ENCODE results near the gene ARPC2. TPM values are rescaled to one million over a fixed set of nuclear protein-coding genes. Genes with fewer than 3 reads are reported as not detected.

Gene ARPC2
- total RNA-seq, 1 experiment from 2014 or later, result 187 TPM

GRCh38 chr2:218218268-218219185 is 1.5 kb downstream of the ARPC2 start:
- peaks cover 0 to 11% of the 10 kb centered on the region in 2 experiments; a peak in 2 of 4 replicates for H3K36me3 ChIP-seq (ENCODE audit: control insufficient read depth in 1 of 2, insufficient read depth in 2 of 2, low read length in 2 of 2)
- ChIA-PET POLR2A (no interaction called here), RAD21 (ENCODE audit: low non-redundant PET in 1 of 2, low total read pairs in 2 of 2, uncharacterized antibody in 2 of 2, unreplicated experiment in 2 of 2) (no interaction called here), CTCF (interaction anchor here (0.6 kb wide), 1 partner anchor 11 kb away, joined by 3 read pairs; no protein-coding TSS in a partner anchor)
- peaks cover 64% of the 10 kb centered on the region for H3K79me2 ChIP-seq (ENCODE audit: insufficient read depth, low read length)
- DNase-seq (ENCODE audit: low read depth, low spot score) (no peak), ATAC-seq (no peak)
- H3K27ac ChIP-seq (ENCODE audit: low read depth, low read length), result peak overlapping the region; percentile 71; the same call in 1 of the 2 replicates
- H4K20me1 ChIP-seq (ENCODE audit: insufficient read depth), result peaks cover 13% of the 10 kb centered on the region; the same call in 1 of the 2 replicates
- H3K9me3 ChIP-seq (ENCODE audit: control insufficient read depth in 1 of 2, insufficient read depth in 1 of 2, low read depth in 1 of 2, low read length in 2 of 2), result no peaks in the 10 kb centered on the region
- peaks cover 12 to 26% of the 10 kb centered on the region in 2 experiments for H3K4me1 ChIP-seq (ENCODE audit: control insufficient read depth in 1 of 2, insufficient read depth in 2 of 2, low read length in 2 of 2)
- H3K4me2 ChIP-seq (ENCODE audit: low read length), result peak overlapping the region; percentile 87
- no peaks in the 10 kb centered on the region for H3K27me3 ChIP-seq (ENCODE audit: insufficient read depth, low read length)
- H2AFZ ChIP-seq (ENCODE audit: low read depth, low read length, poor library complexity, severe bottlenecking), result no peak overlapping the region
- H3K9ac ChIP-seq (ENCODE audit: low read length), result peak overlapping the region; percentile 92
- no peaks in the 10 kb centered on the region for H3K9me2 ChIP-seq (ENCODE audit: insufficient read depth)
- no peak for TF ChIP-seq ELF1 (IDR thresholded peaks at IDR 0.05; ENCODE audit: borderline replicate concordance, low read depth)
- TF ChIP-seq EGR1 (IDR thresholded peaks at IDR 0.05; ENCODE audit: low read depth), result no peak
- no peak for TF ChIP-seq ZFX (IDR thresholded peaks at IDR 0.05)
- TF ChIP-seq SP1 (IDR thresholded peaks at IDR 0.05; ENCODE audit: low read depth), result no peak
- no peak for TF ChIP-seq ZNF274 (IDR thresholded peaks at IDR 0.05; ENCODE audit: low read depth, low read length)
- no peak for TF ChIP-seq CBX3 (IDR thresholded peaks at IDR 0.05; ENCODE audit: low read depth)
- no peak for TF ChIP-seq CTCF (IDR thresholded peaks at IDR 0.05 in 2 of 3, conservative IDR thresholded peaks at IDR 0.05 in 1 of 3; ENCODE audit: borderline replicate concordance in 1 of 3, insufficient read depth in 1 of 3, low read depth in 2 of 3, low read length in 2 of 3)
- TF ChIP-seq SRF (IDR thresholded peaks at IDR 0.05; ENCODE audit: low read depth), result no peak
- TF ChIP-seq ATF3 (IDR thresholded peaks at IDR 0.05), result no peak
- TF ChIP-seq SIN3A (IDR thresholded peaks at IDR 0.05; ENCODE audit: low read depth), result no peak
- no peak for TF ChIP-seq POLR2AphosphoS5 (IDR thresholded peaks at IDR 0.05; ENCODE audit: low read depth, low read length)
- TF ChIP-seq YY1 (IDR thresholded peaks at IDR 0.05; ENCODE audit: extremely low read depth, insufficient replicate concordance, low read depth, low read length), result no peak
- no peak for TF ChIP-seq MAX (IDR thresholded peaks at IDR 0.05)
- TF ChIP-seq CEBPB (IDR thresholded peaks at IDR 0.05; ENCODE audit: low read depth), result no peak
- no TSS peak for BruUV-seq (replicated peaks)
- intact Hi-C loops (cut with micrococcal nuclease), result no loop called here
- H3K4me3 ChIP-seq (replicated peaks in 1 of 2; ENCODE audit: low read depth in 1 of 2, low read length in 2 of 2), result peak overlapping the region; percentile 83 to 89

Measured in HCT116 (cell line).